Measurements from ENCODE around the gene TRERF1.

- TF ChIP-seq, protein P1, sequence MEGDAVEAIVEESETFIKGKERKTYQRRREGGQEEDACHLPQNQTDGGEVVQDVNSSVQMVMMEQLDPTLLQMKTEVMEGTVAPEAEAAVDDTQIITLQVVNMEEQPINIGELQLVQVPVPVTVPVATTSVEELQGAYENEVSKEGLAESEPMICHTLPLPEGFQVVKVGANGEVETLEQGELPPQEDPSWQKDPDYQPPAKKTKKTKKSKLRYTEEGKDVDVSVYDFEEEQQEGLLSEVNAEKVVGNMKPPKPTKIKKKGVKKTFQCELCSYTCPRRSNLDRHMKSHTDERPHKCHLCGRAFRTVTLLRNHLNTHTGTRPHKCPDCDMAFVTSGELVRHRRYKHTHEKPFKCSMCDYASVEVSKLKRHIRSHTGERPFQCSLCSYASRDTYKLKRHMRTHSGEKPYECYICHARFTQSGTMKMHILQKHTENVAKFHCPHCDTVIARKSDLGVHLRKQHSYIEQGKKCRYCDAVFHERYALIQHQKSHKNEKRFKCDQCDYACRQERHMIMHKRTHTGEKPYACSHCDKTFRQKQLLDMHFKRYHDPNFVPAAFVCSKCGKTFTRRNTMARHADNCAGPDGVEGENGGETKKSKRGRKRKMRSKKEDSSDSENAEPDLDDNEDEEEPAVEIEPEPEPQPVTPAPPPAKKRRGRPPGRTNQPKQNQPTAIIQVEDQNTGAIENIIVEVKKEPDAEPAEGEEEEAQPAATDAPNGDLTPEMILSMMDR (IDR thresholded peaks at IDR 0.05), result no peak
- no peak for TF ChIP-seq EP300 (IDR thresholded peaks at IDR 0.05; ENCODE audit: low read depth)
Observed at GRCh38 chr6:42431877-42432276, 19.8 kb downstream of the TRERF1 start.

All from transverse colon (tissue), 3 donors.